ENCODE results near the gene GJA1.

GRCh38 chr6:121492536-121492935, 57.1 kb downstream of the GJA1 start:
- TF ChIP-seq CTCF (conservative IDR thresholded peaks at IDR 0.05; ENCODE audit: low read length): no peak
- TF ChIP-seq EZH2phosphoT487 (IDR thresholded peaks at IDR 0.05; ENCODE audit: borderline replicate concordance): no peak
